SK-N-SH (cell line): Measurements from ENCODE around the gene KIF1C. TPM values are rescaled to one million over a fixed set of nuclear protein-coding genes. Genes with fewer than 3 reads are reported as not detected.

Experiments used
- CTCF ChIA-PET: fragments of 300-600, 350-600 bp; formaldehyde crosslinking; extraction: SDS; loops from one replicate; lab custom pipeline; 2021; lab: Yijun Ruan, JAX
- POLR2A ChIA-PET: fragments of 350-600 bp; sonication (Branson Sonifier 250); formaldehyde crosslinking; extraction: SDS; loops from one replicate; lab custom pipeline; 2020; ENCODE audit warnings: antibody characterized with exemption, inconsistent platforms; lab: Yijun Ruan, JAX
- DNase-seq: peaks from one replicate; pipeline ENCODE4 v3.0.0; 2012
- H2AFZ ChIP-seq: fragments of 200-600 bp; sonication (generic); 2 replicates; pipeline ENCODE4 v1.8.1; 2016; ENCODE audit warnings: antibody characterized with exemption, mild to moderate bottlenecking, low read depth
- H3F3A ChIP-seq: fragments of 200-600 bp; sonication (generic); replicated peaks from 2 replicates; pipeline ENCODE3; 2016; ENCODE audit warnings: antibody characterized with exemption, mild to moderate bottlenecking; ENCODE audit not compliant: insufficient read depth
- H3K27ac ChIP-seq, 2 experiments: fragments of 200-500 bp in 1 of 2; fragments of 200-600 bp in 1 of 2; sonication (Bioruptor generic) in 1 of 2; sonication (generic), shearing (Covaris generic) in 1 of 2; 2 replicates each; pipeline versions ENCODE4 v1.5.1 to v1.6.1; 2014 to 2016; ENCODE audit warnings: low read depth in 2 of 2, inconsistent platforms in 1 of 2, low read length in 1 of 2, mild to moderate bottlenecking in 1 of 2, mixed read lengths in 1 of 2
- H3K27me3 ChIP-seq: fragments of 200-600 bp; sonication (generic), shearing (Covaris generic); 2 replicates; pipeline ENCODE4 v1.6.1; 2016; ENCODE audit warnings: mixed run types; ENCODE audit not compliant: insufficient read depth
- H3K36me3 ChIP-seq, 2 experiments: fragments of 200-500 bp in 1 of 2; fragments of 200-600 bp in 1 of 2; sonication (Bioruptor generic) in 1 of 2; sonication (generic) in 1 of 2; replicated peaks in 1 of 2; 2 replicates each; pipeline versions ENCODE3 to v1.5.1; 2014 to 2016; ENCODE audit warnings: low read length in 1 of 2, mild to moderate bottlenecking in 1 of 2; ENCODE audit not compliant: insufficient read depth in 2 of 2, control insufficient read depth in 1 of 2
- H3K4me1 ChIP-seq, 2 experiments: fragments of 200-500 bp in 1 of 2; fragments of 200-600 bp in 1 of 2; sonication (Bioruptor generic) in 1 of 2; sonication (generic), shearing (Covaris generic) in 1 of 2; 2 replicates each; pipeline versions ENCODE4 v1.5.1 to v1.6.1; 2014 to 2016; ENCODE audit warnings: low read depth in 1 of 2, low read length in 1 of 2, mixed run types in 1 of 2; ENCODE audit not compliant: insufficient read depth in 2 of 2, control insufficient read depth in 1 of 2
- H3K4me2 ChIP-seq: fragments of 200-600 bp; sonication (generic), shearing (Covaris generic); 2 replicates; pipeline ENCODE4 v1.6.1; 2017; ENCODE audit warnings: mixed run types
- H3K4me3 ChIP-seq, 2 experiments: fragments of 200-500 bp in 1 of 2; fragments of 200-600 bp in 1 of 2; sonication (Bioruptor generic) in 1 of 2; sonication (generic), shearing (Covaris generic) in 1 of 2; 2 replicates each; pipeline versions ENCODE4 v1.5.1 to v1.8.1; 2014 to 2016; ENCODE audit warnings: low read depth in 2 of 2, inconsistent platforms in 1 of 2, low read length in 1 of 2, mild to moderate bottlenecking in 1 of 2, mixed read lengths in 1 of 2, moderate library complexity in 1 of 2
- H3K79me2 ChIP-seq: fragments of 200-600 bp; sonication (generic); 2 replicates; pipeline ENCODE4 v1.8.1; 2017; ENCODE audit warnings: mild to moderate bottlenecking; ENCODE audit not compliant: insufficient read depth
- H3K9ac ChIP-seq: fragments of 200-600 bp; sonication (generic); 2 replicates; pipeline ENCODE4 v1.6.1; 2017; ENCODE audit warnings: mixed run types
- H3K9me2 ChIP-seq: fragments of 200-600 bp; sonication (generic); 2 replicates; pipeline ENCODE4 v1.6.1; 2017; ENCODE audit warnings: mixed run types
- H3K9me3 ChIP-seq: fragments of 200-600 bp; sonication (generic); 2 replicates; pipeline ENCODE4 v1.6.1; 2017; ENCODE audit warnings: mixed run types, mild to moderate bottlenecking, moderate library complexity
- H4K20me1 ChIP-seq: fragments of 200-600 bp; sonication (generic); 2 replicates; pipeline ENCODE4 v1.6.1; 2017; ENCODE audit warnings: mild to moderate bottlenecking, mixed run types; ENCODE audit not compliant: insufficient read depth
- FOSL2 ChIP-seq: IDR thresholded peaks from 2 replicates; pipeline ENCODE4 v1.4.0; 2012; ENCODE audit warnings: low read depth, mild to moderate bottlenecking, moderate library complexity, borderline replicate concordance
- FOXM1 ChIP-seq: IDR thresholded peaks from 2 replicates; pipeline ENCODE4 v1.4.0; 2012; ENCODE audit warnings: low read depth, mild to moderate bottlenecking
- GABPA ChIP-seq: IDR thresholded peaks from 2 replicates; pipeline ENCODE4 v1.4.0; 2012; ENCODE audit warnings: low read depth, mild to moderate bottlenecking
- MEF2A ChIP-seq: IDR thresholded peaks from 2 replicates; pipeline ENCODE4 v1.4.0; 2012; ENCODE audit warnings: low read depth, borderline replicate concordance
- NRF1 ChIP-seq: IDR thresholded peaks from 2 replicates; pipeline ENCODE4 v1.6.1; 2012; ENCODE audit warnings: low read depth, mild to moderate bottlenecking, low read length
- POLR2AphosphoS5 ChIP-seq: IDR thresholded peaks from 2 replicates; pipeline ENCODE4 v1.6.1; 2012; ENCODE audit warnings: low read depth, low read length
- RCOR1 ChIP-seq: fragments of 150-350 bp; IDR thresholded peaks from 2 replicates; pipeline ENCODE4 v1.6.1; 2017; ENCODE audit warnings: antibody characterized with exemption, low read length
- RFX5 ChIP-seq: IDR thresholded peaks from 2 replicates; pipeline ENCODE4 v1.6.1; 2012; ENCODE audit warnings: mild to moderate bottlenecking, improper control_type of control experiment, low read length
- RXRA ChIP-seq: IDR thresholded peaks from 2 replicates; pipeline ENCODE4 v1.4.0; 2012; ENCODE audit warnings: low read depth, mild to moderate bottlenecking, borderline replicate concordance
- SIN3A ChIP-seq: IDR thresholded peaks from 2 replicates; pipeline ENCODE4 v1.6.1; 2012; ENCODE audit warnings: low read depth, mild to moderate bottlenecking, low read length, moderate library complexity, borderline replicate concordance
- SMC3 ChIP-seq: IDR thresholded peaks from 2 replicates; pipeline ENCODE4 v1.6.1; 2012; ENCODE audit warnings: low read depth, low read length, improper control_type of control experiment
- TEAD4 ChIP-seq: IDR thresholded peaks from 2 replicates; pipeline ENCODE4 v1.4.0; 2012; ENCODE audit warnings: mild to moderate bottlenecking, borderline replicate concordance; ENCODE audit not compliant: insufficient read depth
- WGBS: methylation state at CpG from one replicate; pipeline ENCODE4 v1.1.6; 2017; ENCODE audit warnings: low lambda C conversion rate; 5-methylcytosine and 5-hydroxymethylcytosine counted together
- polyA plus RNA-seq, 3 experiments: library from polyadenylated mRNA; depleted of rRNA; stranded (reverse); fragments of >200 nt; gene quantifications; 2 replicates each; pipeline ENCODE4 v1.2.3, GENCODE V29; 2012
- TF ChIP-seq, protein P1 (sequence below): fragments of 150-350 bp; IDR thresholded peaks from 2 replicates; pipeline ENCODE4 v1.6.1; 2017; ENCODE audit warnings: antibody characterized with exemption, low read length, low read depth, borderline replicate concordance
- TF ChIP-seq, protein P2 (sequence below): IDR thresholded peaks from 2 replicates; pipeline ENCODE4 v1.4.0; 2012; ENCODE audit warnings: low read depth
- TF ChIP-seq, protein P3 (sequence below): IDR thresholded peaks from 2 replicates; pipeline ENCODE4 v1.4.0; 2012; ENCODE audit warnings: low read depth, borderline replicate concordance

The KIF1C gene
- polyA plus RNA-seq, 1 of the 3 experiments (the other 2 are of a cell fraction): 58.2 TPM

DNA sequence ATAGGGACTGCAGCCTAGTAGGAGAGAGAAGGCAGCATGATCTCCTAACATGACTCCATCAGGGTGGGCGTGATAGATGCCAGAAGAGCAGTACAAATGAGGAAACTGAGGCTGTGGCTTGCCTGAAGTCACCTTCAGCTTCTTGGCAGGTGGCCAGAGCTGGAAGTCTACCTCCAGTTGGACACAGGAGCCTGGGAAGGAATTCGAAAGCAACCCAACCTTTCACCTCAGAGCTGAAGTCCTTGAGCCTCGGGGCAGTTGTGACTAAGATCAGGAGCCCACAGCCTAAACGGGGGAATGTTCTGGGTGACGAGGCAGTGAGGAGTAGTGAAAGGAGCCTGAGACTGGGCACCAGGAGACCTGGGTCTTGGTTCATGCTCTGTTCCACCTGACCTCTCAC is 46.9 kb downstream of the KIF1C start:
- H3K9ac ChIP-seq: no peak overlapping the region
- H4K20me1 ChIP-seq: no peaks in the 10 kb centered on the region
- ChIA-PET CTCF (interaction anchor here (0.6 to 2.0 kb wide), 4 partner anchors 9 to 141 kb away, joined by 3 to 6 read pairs (median 3); no protein-coding TSS in a partner anchor), POLR2A (no interaction called here)
- H3K4me2 ChIP-seq: no peak overlapping the region
- no peak overlapping the region for H3K4me3 ChIP-seq
- H3K79me2 ChIP-seq: no peaks in the 10 kb centered on the region
- no peaks in the 10 kb centered on the region for H3F3A ChIP-seq
- no peak overlapping the region for H3K27ac ChIP-seq
- peaks cover 0 to 1% of the 10 kb centered on the region in 2 experiments; a peak in 1 of 4 replicates for H3K4me1 ChIP-seq
- H3K36me3 ChIP-seq: no peaks in the 10 kb centered on the region
- DNase-seq: no peak
- no peaks in the 10 kb centered on the region for H3K9me3 ChIP-seq
- no peaks in the 10 kb centered on the region for H3K9me2 ChIP-seq
- no peak overlapping the region for H2AFZ ChIP-seq
- H3K27me3 ChIP-seq: no peaks in the 10 kb centered on the region
- 51% methylated on average over 5 of the region's 5 CpGs for WGBS
- TF ChIP-seq RCOR1 (no peak), RFX5 (no peak), RXRA (no peak)
- TF ChIP-seq, protein P1, sequence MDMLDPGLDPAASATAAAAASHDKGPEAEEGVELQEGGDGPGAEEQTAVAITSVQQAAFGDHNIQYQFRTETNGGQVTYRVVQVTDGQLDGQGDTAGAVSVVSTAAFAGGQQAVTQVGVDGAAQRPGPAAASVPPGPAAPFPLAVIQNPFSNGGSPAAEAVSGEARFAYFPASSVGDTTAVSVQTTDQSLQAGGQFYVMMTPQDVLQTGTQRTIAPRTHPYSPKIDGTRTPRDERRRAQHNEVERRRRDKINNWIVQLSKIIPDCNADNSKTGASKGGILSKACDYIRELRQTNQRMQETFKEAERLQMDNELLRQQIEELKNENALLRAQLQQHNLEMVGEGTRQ: no peak

DNA sequence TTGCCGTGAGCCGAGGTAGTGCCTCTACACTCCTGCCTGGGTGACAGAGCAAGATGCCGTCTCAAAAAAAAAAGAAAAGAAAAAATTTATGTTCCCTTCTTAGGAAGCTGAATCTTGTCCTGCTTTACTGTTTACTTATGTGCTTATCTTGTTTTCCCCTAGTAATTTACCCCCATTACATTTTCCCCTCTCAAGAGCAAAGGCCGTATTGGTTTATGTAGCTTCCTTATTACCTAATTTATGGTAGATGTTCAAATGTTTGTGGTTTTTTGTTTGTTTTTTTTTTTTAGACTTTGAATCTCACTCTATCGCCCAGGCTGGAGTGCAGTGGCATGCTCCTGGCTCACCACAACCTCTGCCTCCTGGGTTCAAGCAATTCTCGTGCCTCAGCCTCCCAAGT is 47.7 kb downstream of the KIF1C start:
- H3K27me3 ChIP-seq: no peaks in the 10 kb centered on the region
- H3K79me2 ChIP-seq: no peaks in the 10 kb centered on the region
- H2AFZ ChIP-seq: no peak overlapping the region
- H3K9ac ChIP-seq: no peak overlapping the region
- H3K4me1 ChIP-seq: peaks cover 0 to 2% of the 10 kb centered on the region in 2 experiments; a peak in 1 of 4 replicates
- no peaks in the 10 kb centered on the region for H4K20me1 ChIP-seq
- TF ChIP-seq, protein P1: no peak
- no peak for TF ChIP-seq NRF1
- no peak for TF ChIP-seq FOSL2
- H3K4me2 ChIP-seq: no peak overlapping the region
- no peaks in the 10 kb centered on the region for H3K9me2 ChIP-seq
- H3K36me3 ChIP-seq: no peaks in the 10 kb centered on the region
- no peaks in the 10 kb centered on the region for H3F3A ChIP-seq
- WGBS: 79% methylated on average over 6 of the region's 6 CpGs
- POLR2A ChIA-PET: interaction anchor here (0.9 kb wide), 1 partner anchor 10 kb away, joined by 3 read pairs; no protein-coding TSS in a partner anchor
- CTCF ChIA-PET: interaction anchor here (0.7 to 2.0 kb wide), 6 partner anchors 12 to 136 kb away, joined by 3 to 6 read pairs (median 4); no protein-coding TSS in a partner anchor
- H3K4me3 ChIP-seq: no peak overlapping the region
- H3K9me3 ChIP-seq: no peaks in the 10 kb centered on the region
- H3K27ac ChIP-seq: no peak overlapping the region
- no peak for DNase-seq

DNA sequence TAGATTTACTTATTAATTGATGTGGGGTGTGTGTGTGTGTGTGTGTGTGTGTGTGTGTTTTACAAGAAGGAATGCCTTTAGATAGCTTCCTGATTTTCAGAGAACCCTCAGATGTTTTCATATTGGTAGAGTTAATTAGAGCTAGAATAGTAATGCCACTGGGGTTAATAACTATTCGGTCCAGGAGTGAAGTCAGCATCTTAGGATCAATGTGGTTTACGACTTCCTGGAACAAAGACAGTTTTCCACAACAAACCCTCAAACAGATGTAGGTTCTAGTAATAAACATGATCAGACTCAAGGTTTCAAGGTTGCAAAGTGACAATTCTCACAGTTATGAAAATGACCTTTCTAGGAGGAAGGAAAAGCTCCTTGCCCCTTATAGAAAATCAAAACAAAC is 49.7 kb downstream of the KIF1C start:
- 84% methylated on average over 2 of the region's 2 CpGs for WGBS
- Histone ChIP-seq H3K9ac (no peak overlapping the region), H3K4me2 (no peak overlapping the region), H4K20me1 (no peaks in the 10 kb centered on the region), H3K4me3 (no peak overlapping the region), H3K79me2 (no peaks in the 10 kb centered on the region), H3K27ac (no peak overlapping the region), H3K27me3 (no peaks in the 10 kb centered on the region), H2AFZ (no peak overlapping the region), H3K4me1 (peaks cover 0 to 2% of the 10 kb centered on the region in 2 experiments; a peak in 1 of 4 replicates), H3K9me3 (no peaks in the 10 kb centered on the region)
- DNase-seq: no peak
- POLR2A ChIA-PET: no interaction called here
- CTCF ChIA-PET: no interaction called here
- TF ChIP-seq GABPA (no peak), MEF2A (no peak), FOSL2 (no peak), RFX5 (no peak), POLR2AphosphoS5 (no peak), TEAD4 (no peak), FOXM1 (no peak), SIN3A (no peak), SMC3 (no peak), RCOR1 (no peak)
- TF ChIP-seq, protein P2, sequence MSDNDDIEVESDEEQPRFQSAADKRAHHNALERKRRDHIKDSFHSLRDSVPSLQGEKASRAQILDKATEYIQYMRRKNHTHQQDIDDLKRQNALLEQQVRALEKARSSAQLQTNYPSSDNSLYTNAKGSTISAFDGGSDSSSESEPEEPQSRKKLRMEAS: no peak
- TF ChIP-seq, protein P1: no peak
- TF ChIP-seq, protein P3, sequence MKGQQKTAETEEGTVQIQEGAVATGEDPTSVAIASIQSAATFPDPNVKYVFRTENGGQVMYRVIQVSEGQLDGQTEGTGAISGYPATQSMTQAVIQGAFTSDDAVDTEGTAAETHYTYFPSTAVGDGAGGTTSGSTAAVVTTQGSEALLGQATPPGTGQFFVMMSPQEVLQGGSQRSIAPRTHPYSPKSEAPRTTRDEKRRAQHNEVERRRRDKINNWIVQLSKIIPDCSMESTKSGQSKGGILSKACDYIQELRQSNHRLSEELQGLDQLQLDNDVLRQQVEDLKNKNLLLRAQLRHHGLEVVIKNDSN: no peak
- TF ChIP-seq, all 33 proteins: peak for 0
- no peaks in the 10 kb centered on the region for H3K36me3 ChIP-seq
- H3F3A ChIP-seq: no peaks in the 10 kb centered on the region
- H3K9me2 ChIP-seq: no peaks in the 10 kb centered on the region
